LNCaP clone FGC (cell line): ENCODE data around the gene LHFPL6.

Source experiments
- DNase-seq: peaks from one replicate; pipeline ENCODE4 v3.0.0-alpha.2; 2011; ENCODE audit warnings: low read depth
- H3K4me3 ChIP-seq: 2 replicates; pipeline ENCODE4 v1.5.1; 2011; ENCODE audit warnings: mild to moderate bottlenecking, low read depth, low read length, control low read depth
- TF ChIP-seq, protein P1 (sequence below): IDR thresholded peaks from 2 replicates; pipeline ENCODE4 v1.5.1; 2012; ENCODE audit warnings: mild to moderate bottlenecking; ENCODE audit not compliant: control insufficient read depth, insufficient read depth; ENCODE audit errors: extremely low read depth

LHFPL6 gene

DNA sequence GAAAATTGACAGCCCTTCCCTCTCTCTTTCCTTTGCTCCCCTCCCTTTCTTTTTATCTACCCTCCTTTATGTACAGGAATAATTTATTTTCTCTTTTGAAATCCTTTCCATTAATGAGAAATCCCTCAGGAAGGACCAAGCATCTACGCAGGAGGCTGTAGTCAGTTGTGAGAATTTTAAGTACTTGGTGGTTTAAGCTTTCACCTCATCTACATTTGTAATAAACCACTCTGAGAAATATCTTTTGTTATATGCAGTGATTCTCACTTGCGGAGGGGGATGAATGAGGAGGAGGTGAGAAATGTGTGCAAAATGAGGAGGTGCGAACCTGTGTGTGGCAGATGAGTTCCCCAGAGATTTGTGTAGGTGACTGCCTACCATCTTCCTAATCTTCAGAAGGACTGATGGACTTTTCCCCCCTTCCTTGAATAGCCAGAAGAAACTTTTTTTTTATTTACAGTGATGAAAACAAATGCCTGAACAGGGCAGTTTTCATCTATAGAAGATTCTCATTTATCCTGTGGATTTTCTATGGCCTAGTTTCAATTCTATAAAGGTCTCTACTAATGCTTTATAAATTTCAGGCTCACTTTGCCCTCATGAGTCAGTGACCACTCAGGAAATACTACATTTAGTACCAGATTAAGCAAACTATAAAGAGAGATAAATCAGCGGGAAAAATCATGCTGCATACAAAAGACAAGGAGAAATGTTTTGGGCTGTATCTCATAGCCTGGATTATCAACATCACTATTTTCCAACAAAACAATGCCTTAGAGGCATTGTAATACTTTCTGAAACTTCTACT, 118.3 kb downstream of the LHFPL6 start:
- no peak overlapping the region for H3K4me3 ChIP-seq
- DNase-seq, result no peak
- TF ChIP-seq, protein P1, sequence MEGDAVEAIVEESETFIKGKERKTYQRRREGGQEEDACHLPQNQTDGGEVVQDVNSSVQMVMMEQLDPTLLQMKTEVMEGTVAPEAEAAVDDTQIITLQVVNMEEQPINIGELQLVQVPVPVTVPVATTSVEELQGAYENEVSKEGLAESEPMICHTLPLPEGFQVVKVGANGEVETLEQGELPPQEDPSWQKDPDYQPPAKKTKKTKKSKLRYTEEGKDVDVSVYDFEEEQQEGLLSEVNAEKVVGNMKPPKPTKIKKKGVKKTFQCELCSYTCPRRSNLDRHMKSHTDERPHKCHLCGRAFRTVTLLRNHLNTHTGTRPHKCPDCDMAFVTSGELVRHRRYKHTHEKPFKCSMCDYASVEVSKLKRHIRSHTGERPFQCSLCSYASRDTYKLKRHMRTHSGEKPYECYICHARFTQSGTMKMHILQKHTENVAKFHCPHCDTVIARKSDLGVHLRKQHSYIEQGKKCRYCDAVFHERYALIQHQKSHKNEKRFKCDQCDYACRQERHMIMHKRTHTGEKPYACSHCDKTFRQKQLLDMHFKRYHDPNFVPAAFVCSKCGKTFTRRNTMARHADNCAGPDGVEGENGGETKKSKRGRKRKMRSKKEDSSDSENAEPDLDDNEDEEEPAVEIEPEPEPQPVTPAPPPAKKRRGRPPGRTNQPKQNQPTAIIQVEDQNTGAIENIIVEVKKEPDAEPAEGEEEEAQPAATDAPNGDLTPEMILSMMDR, result no peak

- TF ChIP-seq, protein P1, result no peak
- no peak for DNase-seq
- no peak overlapping the region for H3K4me3 ChIP-seq
These were observed 119.7 kb downstream of the LHFPL6 start for GRCh38 chr13:39483326-39483725.

DNA sequence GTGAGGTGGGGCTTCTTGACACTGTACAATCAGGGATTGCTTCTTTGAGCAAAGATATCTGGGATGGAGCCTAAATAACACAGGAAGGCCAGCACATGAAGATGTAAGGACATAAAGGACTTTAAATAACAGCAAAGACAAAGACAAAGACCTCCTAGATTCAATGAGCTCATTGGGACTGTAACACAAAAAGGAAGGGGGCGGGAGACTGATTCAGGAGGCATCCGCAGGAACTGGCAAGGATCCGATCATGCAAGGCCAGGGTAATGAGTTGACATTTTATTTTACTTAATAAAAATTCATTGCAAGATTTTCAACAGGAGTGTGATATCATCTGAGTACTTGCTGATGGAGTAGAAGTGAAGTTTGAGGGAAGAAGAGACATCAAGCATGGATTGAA, 121.5 kb downstream of the LHFPL6 start:
- H3K4me3 ChIP-seq, result no peak overlapping the region
- TF ChIP-seq, protein P1, result no peak
- no peak for DNase-seq

GRCh38 chr13:39474600-39474999, 128.4 kb downstream of the LHFPL6 start:
- no peak overlapping the region for H3K4me3 ChIP-seq
- DNase-seq, result no peak
- TF ChIP-seq, protein P1, result no peak

- TF ChIP-seq, protein P1, result no peak
- H3K4me3 ChIP-seq, result no peak overlapping the region
- DNase-seq, result no peak
These were observed 133.3 kb downstream of the LHFPL6 start for GRCh38 chr13:39469676-39470075.

DNA sequence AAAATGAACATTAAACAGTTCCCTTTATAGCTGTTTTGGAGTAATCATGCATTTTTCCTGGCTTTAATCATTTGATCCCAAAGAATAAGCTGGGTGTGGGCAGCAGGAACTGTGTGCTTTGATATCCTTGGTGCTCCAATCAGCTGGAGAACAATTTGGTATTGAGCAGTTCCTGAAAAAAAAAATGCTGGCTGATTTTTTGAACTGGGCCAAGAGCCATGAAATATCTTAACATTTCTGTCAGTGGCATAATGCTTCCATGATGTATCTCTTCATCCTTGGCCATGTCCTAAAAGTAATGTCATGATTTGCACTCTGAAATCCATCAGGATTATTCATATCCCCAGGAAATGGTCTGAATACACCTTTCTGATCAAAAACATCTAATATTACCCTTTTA, 134.7 kb downstream of the LHFPL6 start:
- TF ChIP-seq, protein P1, result no peak
- no peak overlapping the region for H3K4me3 ChIP-seq
- DNase-seq, result no peak

- no peak for DNase-seq
- TF ChIP-seq, protein P1, result no peak
- no peak overlapping the region for H3K4me3 ChIP-seq
These were observed 139.4 kb downstream of the LHFPL6 start for GRCh38 chr13:39463611-39464010.
